Activated naive CD4-positive, alpha-beta T cell treated with anti-CD3 and anti-CD28 coated beads, Interleukin-2, amount 50 U/mL, for 16 hours (primary cell): Measurements from ENCODE around the gene PDZD2.

Source experiments
- DNase-seq: peaks from one replicate; pipeline ENCODE4 v3.0.0-alpha.2; 2020

Gene PDZD2

GRCh38 chr5:31832966-31833365 is 194.0 kb downstream of the PDZD2 start:
- no peak for DNase-seq

- no peak for DNase-seq
Observed at GRCh38 chr5:31833710-31834109, 194.8 kb downstream of the PDZD2 start.

DNA sequence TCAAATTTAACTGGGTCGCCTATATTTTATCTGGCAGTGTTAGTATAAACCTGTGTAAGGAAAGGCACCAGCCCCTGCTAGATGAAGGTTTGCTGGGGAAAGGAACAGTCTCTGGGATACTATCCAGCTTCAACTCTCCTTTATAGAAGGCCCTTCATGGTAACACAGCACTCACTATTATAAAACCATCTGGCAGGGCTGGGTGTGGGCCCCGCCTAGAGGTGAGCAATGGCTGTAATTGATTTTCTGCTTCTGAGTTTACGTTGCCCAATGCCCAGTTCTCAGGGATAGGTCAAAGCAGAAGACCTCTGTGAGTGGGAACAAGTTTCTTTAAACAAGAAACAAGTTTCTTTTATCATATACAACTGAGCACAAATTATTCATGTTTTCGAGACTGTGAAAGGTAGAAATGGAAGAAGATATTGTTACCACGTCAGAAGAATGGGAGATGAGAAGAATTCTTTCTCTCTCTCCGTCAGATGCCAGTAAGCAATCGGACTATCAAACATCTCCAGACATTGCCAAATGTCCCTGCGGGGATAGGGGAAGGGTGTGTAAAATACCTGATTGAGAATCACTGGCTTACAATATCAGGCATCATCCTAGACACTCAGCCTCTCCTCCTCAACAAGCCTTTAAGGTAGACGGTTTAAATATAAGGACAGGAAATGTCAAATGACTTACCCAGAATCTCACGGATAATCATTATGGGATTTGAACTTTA is 205.9 kb downstream of the PDZD2 start:
- no peak for DNase-seq

GRCh38 chr5:31845361-31845760 is 206.4 kb downstream of the PDZD2 start:
- DNase-seq: no peak

DNA sequence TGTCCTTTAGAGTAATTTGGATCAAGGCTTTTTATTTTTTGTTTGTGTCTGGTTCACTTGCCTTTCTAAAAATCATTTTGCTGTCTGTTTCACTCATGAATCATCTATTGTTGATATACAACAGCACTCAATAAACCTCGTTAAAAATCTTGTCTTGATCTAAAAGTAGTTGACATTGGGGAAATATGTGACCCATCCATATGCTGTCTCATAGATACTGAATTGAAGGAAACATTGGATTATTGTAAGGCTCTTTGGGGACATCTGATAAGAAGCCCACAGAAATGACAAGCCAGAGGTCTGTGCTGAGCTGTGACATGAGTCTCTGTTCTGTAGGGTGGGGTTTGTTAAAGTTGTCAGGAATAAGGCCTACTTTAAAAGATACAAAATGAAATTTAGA is 208.0 kb downstream of the PDZD2 start:
- DNase-seq: no peak

DNA sequence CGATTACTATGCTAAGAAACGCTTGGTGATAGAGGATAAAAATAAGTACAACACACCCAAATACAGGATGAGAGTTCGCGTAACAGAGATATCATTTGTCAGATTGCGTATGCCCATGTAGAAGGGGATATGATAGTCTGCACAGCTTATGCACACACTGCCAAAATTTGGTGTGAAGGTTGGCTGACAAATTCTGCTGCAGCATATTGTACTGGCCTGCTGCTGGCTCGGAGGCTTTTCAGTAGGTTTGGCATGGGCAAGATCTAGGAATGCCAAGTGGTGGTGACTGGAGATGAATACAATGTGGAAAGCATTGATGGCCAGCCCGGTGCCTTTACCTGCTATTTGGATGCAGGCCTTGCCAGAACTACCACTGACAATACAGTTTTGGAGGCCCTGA is 208.4 kb downstream of the PDZD2 start:
- no peak for DNase-seq

GRCh38 chr5:31850981-31851689 is 212.2 kb downstream of the PDZD2 start:
- no peak for DNase-seq

DNA sequence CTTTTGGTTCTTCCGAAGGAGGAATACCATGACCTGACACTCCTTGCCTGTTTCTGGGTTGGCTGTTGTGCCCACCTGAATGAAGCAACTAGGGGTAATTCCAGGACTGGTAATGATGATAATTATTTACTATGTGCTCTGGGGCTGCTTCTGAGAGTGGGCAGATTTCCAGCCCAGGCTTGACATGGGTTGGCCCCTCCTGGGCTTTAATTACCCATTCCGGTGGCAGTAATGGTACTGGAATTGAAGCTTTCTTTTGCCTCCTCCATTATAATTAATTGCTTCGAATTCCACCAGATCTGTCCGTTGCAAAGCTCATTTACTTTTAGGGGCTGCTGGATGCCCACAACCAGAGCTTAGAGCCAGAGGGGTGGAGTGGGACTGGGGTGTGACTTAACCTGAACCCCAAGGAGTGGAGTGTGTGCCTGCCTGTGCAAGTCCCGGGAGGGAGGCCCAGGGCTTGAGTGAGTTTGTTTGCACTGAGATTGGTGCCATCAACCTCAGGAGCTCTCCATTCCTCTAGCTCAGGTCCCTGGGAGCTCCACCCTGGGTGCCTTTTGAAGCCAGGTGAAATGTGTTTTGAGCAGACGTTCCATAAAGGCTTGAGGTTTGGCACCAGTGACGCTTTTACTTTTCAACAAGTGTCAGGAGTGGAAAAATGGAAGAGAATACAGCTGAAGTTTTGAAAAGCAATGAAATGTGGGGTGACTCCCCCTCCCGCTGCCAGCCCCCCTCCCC is 214.6 kb downstream of the PDZD2 start:
- no peak for DNase-seq

GRCh38 chr5:31854181-31855133 is 215.5 kb downstream of the PDZD2 start:
- DNase-seq: peak; percentile 15

GRCh38 chr5:31855134-31856040 is 216.5 kb downstream of the PDZD2 start:
- peak; percentile 25 for DNase-seq

DNA sequence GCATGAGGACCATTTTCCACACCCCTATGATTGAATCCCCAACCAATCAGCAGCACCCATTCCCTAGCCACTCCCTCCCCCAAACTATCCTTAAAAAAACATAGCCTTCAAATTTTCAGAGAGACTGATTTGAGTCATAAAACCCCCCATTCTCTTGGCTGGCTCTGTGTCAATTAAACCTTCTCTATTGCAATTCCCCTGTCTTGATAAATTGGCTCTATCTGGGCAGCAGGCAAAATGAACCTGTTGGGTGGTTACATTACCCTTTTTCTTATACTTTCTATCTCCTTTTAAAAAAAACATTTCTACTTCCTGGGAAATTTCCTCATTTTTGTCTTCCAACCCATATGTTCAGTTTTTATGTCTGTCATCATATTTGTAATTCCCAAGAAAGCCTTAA is 220.2 kb downstream of the PDZD2 start:
- no peak for DNase-seq

DNA sequence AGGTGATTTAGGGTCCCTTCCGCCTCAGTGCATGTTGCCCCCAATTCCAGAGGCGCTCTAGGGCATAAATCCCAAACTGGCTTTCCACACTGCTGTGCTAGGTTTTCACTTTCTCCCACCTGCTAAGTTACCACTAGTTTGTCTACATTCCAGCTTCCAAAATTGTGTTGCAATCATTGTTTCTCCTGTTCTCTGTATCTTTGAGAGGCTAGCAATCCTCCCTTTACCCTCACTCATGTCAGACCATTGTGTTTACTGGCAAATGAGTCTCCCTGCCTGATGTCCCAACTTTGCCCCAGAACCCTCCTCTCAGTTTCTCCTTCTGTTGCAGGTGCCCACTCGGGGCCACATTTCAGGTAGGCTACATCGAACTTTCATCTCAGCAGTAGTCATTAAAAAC is 221.3 kb downstream of the PDZD2 start:
- DNase-seq: no peak

DNA sequence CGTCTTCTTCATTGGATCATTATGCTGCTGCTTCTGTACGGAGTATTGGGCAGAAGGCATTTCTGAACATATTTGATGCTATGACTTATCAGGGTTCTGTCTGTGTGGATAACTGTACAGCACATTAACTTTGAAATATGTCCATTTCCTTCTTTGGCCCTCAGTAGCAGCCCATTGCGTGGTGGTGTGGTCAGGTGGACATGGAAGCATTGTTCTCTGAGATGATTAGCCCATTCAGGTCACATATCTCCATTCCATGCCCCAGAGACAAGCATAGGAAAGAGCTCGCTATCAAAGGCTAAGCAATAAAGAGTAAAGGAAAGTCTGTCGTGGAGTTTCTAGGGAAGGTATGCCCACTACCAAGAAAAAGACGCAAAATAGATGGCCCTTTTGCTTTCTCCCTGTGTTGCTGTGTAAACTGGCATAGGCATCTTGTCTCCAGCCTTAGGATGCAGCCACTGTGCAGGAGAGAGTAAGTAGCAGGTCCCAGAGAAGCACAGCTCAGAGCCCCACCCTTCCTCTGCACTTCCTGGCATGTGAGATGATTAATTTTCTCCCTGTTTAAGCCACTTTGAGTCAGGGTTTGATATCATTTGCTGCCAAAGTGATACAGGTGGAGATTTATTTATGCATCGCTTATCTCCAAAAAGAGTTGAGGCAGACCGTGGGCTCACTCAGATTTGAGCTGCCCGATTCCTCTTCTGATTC is 221.9 kb downstream of the PDZD2 start:
- DNase-seq: no peak

DNA sequence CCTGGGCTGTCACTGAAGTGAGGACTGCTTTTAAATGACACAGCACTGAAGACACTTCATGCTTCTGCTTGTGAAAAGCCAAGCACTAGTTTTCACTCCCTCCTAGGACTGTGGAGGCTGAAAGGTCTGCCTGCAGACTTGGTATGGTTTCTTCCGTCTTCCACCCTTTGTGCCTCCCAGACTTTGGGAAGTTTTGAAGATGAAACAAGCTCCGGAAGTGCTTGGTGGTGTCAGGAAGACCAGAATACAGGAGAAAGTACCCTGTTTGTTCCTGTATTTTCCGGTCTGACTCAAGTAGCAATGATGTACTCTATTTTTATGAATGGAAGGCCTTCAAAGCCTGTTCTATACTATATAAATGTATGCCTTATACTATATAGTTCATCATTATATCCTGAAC is 222.7 kb downstream of the PDZD2 start:
- no peak for DNase-seq

DNA sequence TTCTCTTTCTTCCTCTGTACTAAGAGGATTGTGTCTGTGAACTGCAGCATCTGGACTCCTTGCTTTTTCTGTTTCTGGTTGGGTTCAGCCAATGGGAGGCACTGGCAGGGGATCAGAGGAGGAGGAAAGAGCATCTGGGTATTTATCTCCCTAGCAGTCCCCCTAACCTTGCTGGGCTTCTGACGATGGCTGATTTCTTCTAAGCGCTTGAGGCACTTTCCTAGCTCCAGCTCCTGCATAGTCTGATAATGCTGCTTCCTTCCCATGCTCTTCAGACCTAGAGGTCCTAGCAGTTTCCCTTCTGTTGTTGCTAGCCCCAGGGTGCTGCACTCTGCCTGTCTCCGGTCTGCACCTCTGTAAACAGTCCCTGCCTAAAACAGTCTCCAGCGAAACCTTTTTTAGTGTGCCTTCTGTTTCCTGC is 225.1 kb downstream of the PDZD2 start:
- no peak for DNase-seq

GRCh38 chr5:31866166-31866565 is 227.2 kb downstream of the PDZD2 start:
- DNase-seq: no peak

DNA sequence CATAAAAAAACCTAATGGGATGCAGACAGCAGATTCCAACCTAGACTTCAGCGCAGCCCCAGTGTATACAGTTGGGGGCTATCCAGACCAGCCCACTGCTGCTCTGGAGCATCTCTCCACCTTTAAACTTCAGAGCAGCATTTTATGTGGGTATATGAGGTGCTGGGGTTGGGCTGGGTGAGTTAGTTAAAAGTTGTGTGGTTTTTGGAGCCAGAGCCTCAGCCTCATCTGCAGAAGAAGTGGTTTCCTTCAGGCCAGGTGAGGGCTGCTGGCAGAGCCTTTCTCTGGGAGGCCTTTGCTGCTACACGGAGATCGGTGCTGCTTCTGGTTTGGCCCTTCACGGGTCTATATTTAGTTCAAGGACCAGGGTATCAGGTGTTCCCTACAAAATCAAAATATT is 228.3 kb downstream of the PDZD2 start:
- DNase-seq: no peak

DNA sequence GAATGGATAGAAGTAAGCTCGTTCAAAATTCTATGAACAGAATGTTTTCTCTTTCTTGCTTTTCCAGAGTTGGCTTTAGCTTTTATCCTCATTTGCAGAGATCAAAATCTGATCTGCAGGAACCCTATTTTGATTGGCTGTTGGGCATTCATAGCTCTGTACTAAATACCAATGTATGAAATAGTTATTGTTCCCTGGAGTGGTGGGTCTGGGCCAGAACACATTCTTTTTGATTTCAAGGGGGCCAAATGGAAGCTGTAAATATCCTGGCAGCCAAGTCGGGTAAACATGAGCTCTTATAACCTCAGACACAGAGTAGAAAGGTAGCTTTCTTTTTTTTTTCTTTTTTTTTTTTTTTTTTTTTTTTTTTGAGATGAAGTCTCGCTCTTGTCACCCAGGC is 241.5 kb downstream of the PDZD2 start:
- no peak for DNase-seq

GRCh38 chr5:31884896-31885295 is 246.0 kb downstream of the PDZD2 start:
- DNase-seq: no peak

- no peak for DNase-seq
Observed at GRCh38 chr5:31886206-31886605, 247.3 kb downstream of the PDZD2 start.

- no peak for DNase-seq
Observed at GRCh38 chr5:31887556-31887955, 248.6 kb downstream of the PDZD2 start.
